ENCODE measurements around the gene AVPR2.

AVPR2 gene

GRCh38 chrX:153903991-153904957 lies at the start of gene AVPR2:
Gene AVPR2, plus strand, starts transcription at chrX:153904673. Its CDS starts 473 bp downstream, at chrX:153905146.
- Mint-ChIP-seq H3K36me3 (ENCODE audit: low read depth) (no peaks in the 10 kb centered on the region), H3K4me3 (no peak within 1 kb of the TSS)

GRCh38 chrX:153854702-153855101 lies 49.8 kb upstream of the AVPR2 start:
- peaks cover 8% of the 10 kb centered on the region for H3K4me1 Mint-ChIP-seq (ENCODE audit: low read depth)
- peaks cover 3% of the 10 kb centered on the region for H3K27me3 Mint-ChIP-seq
- no peaks in the 10 kb centered on the region for H3K36me3 Mint-ChIP-seq (ENCODE audit: low read depth)
- no peak overlapping the region for H3K27ac Mint-ChIP-seq
- no peak overlapping the region for H3K4me3 Mint-ChIP-seq
- H3K9me3 Mint-ChIP-seq, result no peaks in the 10 kb centered on the region

More at GRCh38 chrX:153903991-153904957, at the start of gene AVPR2:
- Mint-ChIP-seq H3K4me1 (ENCODE audit: low read depth) (peaks cover 33% of the 10 kb centered on the region), H3K27ac (no peak within 1 kb of the TSS), H3K27me3 (no peaks in the 10 kb centered on the region), H3K9me3 (no peaks in the 10 kb centered on the region)

- peaks cover 8% of the 10 kb centered on the region for H3K4me1 Mint-ChIP-seq (ENCODE audit: low read depth)
- H3K4me3 Mint-ChIP-seq, result no peak overlapping the region
- no peaks in the 10 kb centered on the region for H3K27me3 Mint-ChIP-seq
- no peaks in the 10 kb centered on the region for H3K36me3 Mint-ChIP-seq (ENCODE audit: low read depth)
- H3K27ac Mint-ChIP-seq, result no peak overlapping the region
- H3K9me3 Mint-ChIP-seq, result no peaks in the 10 kb centered on the region
These were observed 47.0 kb upstream of the AVPR2 start for GRCh38 chrX:153857348-153857903.

- Mint-ChIP-seq H3K36me3 (ENCODE audit: low read depth) (no peaks in the 10 kb centered on the region), H3K4me3 (no peak overlapping the region), H3K9me3 (no peaks in the 10 kb centered on the region), H3K27me3 (no peaks in the 10 kb centered on the region), H3K27ac (no peak overlapping the region), H3K4me1 (ENCODE audit: low read depth) (peaks cover 8% of the 10 kb centered on the region)
These were observed 43.3 kb upstream of the AVPR2 start for GRCh38 chrX:153861151-153861550.

GRCh38 chrX:153861733-153862310 lies 42.7 kb upstream of the AVPR2 start:
- Mint-ChIP-seq H3K4me3 (no peak overlapping the region), H3K27me3 (no peaks in the 10 kb centered on the region), H3K27ac (no peak overlapping the region), H3K4me1 (ENCODE audit: low read depth) (peaks cover 7% of the 10 kb centered on the region), H3K9me3 (no peaks in the 10 kb centered on the region), H3K36me3 (ENCODE audit: low read depth) (no peaks in the 10 kb centered on the region)

GRCh38 chrX:153862369-153863250 lies 41.9 kb upstream of the AVPR2 start:
- H3K27me3 Mint-ChIP-seq, result no peaks in the 10 kb centered on the region
- no peaks in the 10 kb centered on the region for H3K36me3 Mint-ChIP-seq (ENCODE audit: low read depth)
- no peak overlapping the region for H3K4me3 Mint-ChIP-seq
- no peaks in the 10 kb centered on the region for H3K9me3 Mint-ChIP-seq
- no peaks in the 10 kb centered on the region for H3K4me1 Mint-ChIP-seq (ENCODE audit: low read depth)
- H3K27ac Mint-ChIP-seq, result no peak overlapping the region

GRCh38 chrX:153863251-153863991 lies 41.1 kb upstream of the AVPR2 start:
- Mint-ChIP-seq H3K36me3 (ENCODE audit: low read depth) (no peaks in the 10 kb centered on the region), H3K9me3 (no peaks in the 10 kb centered on the region), H3K4me1 (ENCODE audit: low read depth) (no peaks in the 10 kb centered on the region), H3K27ac (no peak overlapping the region), H3K4me3 (no peak overlapping the region), H3K27me3 (no peaks in the 10 kb centered on the region)

- Mint-ChIP-seq H3K36me3 (ENCODE audit: low read depth) (no peaks in the 10 kb centered on the region), H3K27me3 (no peaks in the 10 kb centered on the region), H3K4me1 (ENCODE audit: low read depth) (no peaks in the 10 kb centered on the region), H3K9me3 (no peaks in the 10 kb centered on the region), H3K4me3 (no peak overlapping the region), H3K27ac (no peak overlapping the region)
These were observed 40.4 kb upstream of the AVPR2 start for GRCh38 chrX:153864101-153864500.

- no peaks in the 10 kb centered on the region for H3K4me1 Mint-ChIP-seq (ENCODE audit: low read depth)
- H3K36me3 Mint-ChIP-seq (ENCODE audit: low read depth), result no peaks in the 10 kb centered on the region
- no peak overlapping the region for H3K4me3 Mint-ChIP-seq
- no peaks in the 10 kb centered on the region for H3K9me3 Mint-ChIP-seq
- no peak overlapping the region for H3K27ac Mint-ChIP-seq
- no peaks in the 10 kb centered on the region for H3K27me3 Mint-ChIP-seq
These were observed 39.7 kb upstream of the AVPR2 start for GRCh38 chrX:153864561-153865320.

GRCh38 chrX:153865321-153865580 lies 39.2 kb upstream of the AVPR2 start:
- H3K36me3 Mint-ChIP-seq (ENCODE audit: low read depth), result no peaks in the 10 kb centered on the region
- no peak overlapping the region for H3K4me3 Mint-ChIP-seq
- H3K4me1 Mint-ChIP-seq (ENCODE audit: low read depth), result no peaks in the 10 kb centered on the region
- no peak overlapping the region for H3K27ac Mint-ChIP-seq
- no peaks in the 10 kb centered on the region for H3K9me3 Mint-ChIP-seq
- H3K27me3 Mint-ChIP-seq, result no peaks in the 10 kb centered on the region

GRCh38 chrX:153865685-153866084 lies 38.8 kb upstream of the AVPR2 start:
- Mint-ChIP-seq H3K4me1 (ENCODE audit: low read depth) (no peaks in the 10 kb centered on the region), H3K27ac (no peak overlapping the region), H3K9me3 (no peaks in the 10 kb centered on the region), H3K4me3 (no peak overlapping the region), H3K36me3 (ENCODE audit: low read depth) (no peaks in the 10 kb centered on the region), H3K27me3 (no peaks in the 10 kb centered on the region)

- H3K4me3 Mint-ChIP-seq, result no peak overlapping the region
- H3K36me3 Mint-ChIP-seq (ENCODE audit: low read depth), result no peaks in the 10 kb centered on the region
- H3K27me3 Mint-ChIP-seq, result no peaks in the 10 kb centered on the region
- H3K9me3 Mint-ChIP-seq, result no peaks in the 10 kb centered on the region
- H3K27ac Mint-ChIP-seq, result no peak overlapping the region
- H3K4me1 Mint-ChIP-seq (ENCODE audit: low read depth), result no peaks in the 10 kb centered on the region
These were observed 38.0 kb upstream of the AVPR2 start for GRCh38 chrX:153866302-153867019.

GRCh38 chrX:153867139-153867538 lies 37.3 kb upstream of the AVPR2 start:
- Mint-ChIP-seq H3K36me3 (ENCODE audit: low read depth) (no peaks in the 10 kb centered on the region), H3K4me3 (no peak overlapping the region), H3K27ac (no peak overlapping the region), H3K4me1 (ENCODE audit: low read depth) (no peaks in the 10 kb centered on the region), H3K9me3 (no peaks in the 10 kb centered on the region), H3K27me3 (no peaks in the 10 kb centered on the region)
